HepG2 (cell line): ENCODE results near the gene SP110. TPM values are rescaled to one million over a fixed set of nuclear protein-coding genes. Genes with fewer than 3 reads are reported as not detected.

Experiments used
- ATAC-seq: fragments of 200-7000 bp; cut with Tn5 transposase; 3 replicates; pipeline ENCODE4 v1.9.1; 2020; ENCODE audit warnings: mild to moderate bottlenecking, moderate library complexity
- BruUV-seq: library from RNA; stranded (reverse); fragments of 400-500 nt; replicated peaks from 2 replicates; lab custom pipeline; 2021; lab: Mats Ljungman, UMichigan
- CTCF ChIA-PET: fragments of 300-600 bp; formaldehyde crosslinking; extraction: SDS; loops from one replicate; lab custom pipeline; 2021; ENCODE audit warnings: low total read pairs, inconsistent platforms, low intra/inter-chr PET ratio; lab: Yijun Ruan, JAX
- POLR2A ChIA-PET: fragments of 350-600 bp; sonication (Branson Sonifier 250); formaldehyde crosslinking; loops from one replicate; lab custom pipeline; 2020; ENCODE audit warnings: antibody characterized with exemption, inconsistent platforms; lab: Yijun Ruan, JAX
- DNase-seq: peaks from one replicate; pipeline ENCODE4 v3.0.0-alpha.2; 2015; ENCODE audit warnings: low spot score
- FAIRE-seq: peaks from 3 replicates; lab custom pipeline; 2011; peaks lifted over from hg19 to GRCh38; lab: Jason Lieb, UNC
- H2AFZ ChIP-seq: one replicate; pipeline ENCODE4 v1.6.1; 2011; ENCODE audit warnings: low read length, inconsistent platforms
- H3K27ac ChIP-seq: fragments of 300-600 bp; 3 replicates; pipeline ENCODE4 v1.8.0; 2011; ENCODE audit warnings: mixed run types, mild to moderate bottlenecking, mixed read lengths, low read length, inconsistent platforms; ENCODE audit not compliant: insufficient read depth; ENCODE audit errors: extremely low read length
- H3K27me3 ChIP-seq, 2 experiments: fragments of 200-600 bp in 1 of 2; 2 replicates in 1 of 2; 3 replicates in 1 of 2; pipeline versions ENCODE4 v1.6.0 to v1.8.0; 2011; ENCODE audit warnings: low read length in 2 of 2, mild to moderate bottlenecking in 2 of 2, moderate library complexity in 2 of 2, inconsistent platforms in 1 of 2; ENCODE audit not compliant: insufficient read depth in 2 of 2, control insufficient read depth in 1 of 2
- H3K36me3 ChIP-seq, 2 experiments: fragments of 200-600 bp in 1 of 2; replicated peaks in 1 of 2; 2 replicates in 1 of 2; 3 replicates in 1 of 2; pipeline versions ENCODE4 v1.5.1 to v1.8.0; 2011; ENCODE audit warnings: low read length in 2 of 2, inconsistent platforms in 1 of 2; ENCODE audit not compliant: insufficient read depth in 2 of 2, control insufficient read depth in 1 of 2
- H3K4me1 ChIP-seq: 2 replicates; pipeline ENCODE4 v1.5.1; 2012; ENCODE audit warnings: low read length, inconsistent platforms; ENCODE audit not compliant: insufficient read depth
- H3K4me2 ChIP-seq: 2 replicates; pipeline ENCODE4 v1.6.0; 2011; ENCODE audit warnings: low read depth, low read length, inconsistent platforms
- H3K4me3 ChIP-seq, 3 experiments: fragments of 200-600 bp in 1 of 3; sonication (generic), shearing (Covaris generic) in 1 of 3; replicated peaks in 1 of 3; 2 replicates each; pipeline ENCODE4 v1.5.1; 2011 to 2016; ENCODE audit warnings: low read length in 3 of 3, inconsistent platforms in 2 of 3, low read depth in 2 of 3, mild to moderate bottlenecking in 2 of 3, control low read depth in 1 of 3, mixed read lengths in 1 of 3; ENCODE audit not compliant: insufficient read depth in 1 of 3
- H3K79me2 ChIP-seq: one replicate; pipeline ENCODE4 v1.6.1; 2011; ENCODE audit warnings: low read length, inconsistent platforms; ENCODE audit not compliant: insufficient read depth
- H3K9ac ChIP-seq: 2 replicates; pipeline ENCODE4 v1.6.0; 2011; ENCODE audit warnings: mild to moderate bottlenecking, low read depth, low read length, inconsistent platforms; ENCODE audit not compliant: insufficient read depth
- H3K9me3 ChIP-seq: 2 replicates; pipeline ENCODE4 v1.5.1; 2012; ENCODE audit warnings: mild to moderate bottlenecking, low read length
- H4K20me1 ChIP-seq: 2 replicates; pipeline ENCODE4 v1.6.0; 2011; ENCODE audit warnings: inconsistent platforms, mild to moderate bottlenecking, low read length, moderate library complexity; ENCODE audit not compliant: insufficient read depth
- ARNT2 ChIP-seq: sonication (generic); formaldehyde crosslinking; IDR thresholded peaks from 2 replicates; pipeline ENCODE4 v1.8.0; 2022; ENCODE audit warnings: mild to moderate bottlenecking, low read depth, missing genetic modification reagents, moderate library complexity
- ARNTL ChIP-seq: sonication (generic); formaldehyde crosslinking; IDR thresholded peaks from 2 replicates; pipeline ENCODE4 v1.4.0; 2020; ENCODE audit warnings: mild to moderate bottlenecking, missing genetic modification reagents
- GATAD2A ChIP-seq: IDR thresholded peaks from 2 replicates; pipeline ENCODE4 v1.6.1; 2016
- NR2F2 ChIP-seq: IDR thresholded peaks from 2 replicates; pipeline ENCODE4 v1.6.1; 2012; ENCODE audit warnings: low read depth, inconsistent platforms, borderline replicate concordance
- NR2F6 ChIP-seq, 2 experiments: IDR thresholded peaks; 2 replicates each; pipeline ENCODE4 v1.6.1; 2016; ENCODE audit warnings: antibody characterized with exemption in 1 of 2, mild to moderate bottlenecking in 1 of 2
- SMARCE1 ChIP-seq: fragments of 450-650 bp; IDR thresholded peaks from 2 replicates; pipeline ENCODE4 v1.6.1; 2017; ENCODE audit warnings: borderline replicate concordance
- TAF15 ChIP-seq: fragments of 200-400 bp; formaldehyde crosslinking; IDR thresholded peaks from one replicate; pipeline ENCODE4 v1.6.1; 2018; ENCODE audit warnings: mild to moderate bottlenecking, low read depth, low read length; ENCODE audit not compliant: poor library complexity, severe bottlenecking
- TFDP2 ChIP-seq: sonication (generic); formaldehyde crosslinking; IDR thresholded peaks from 2 replicates; pipeline ENCODE4 v1.4.0; 2020; ENCODE audit warnings: missing genetic modification reagents
- ZEB1 ChIP-seq: IDR thresholded peaks from 2 replicates; pipeline ENCODE4 v1.6.1; 2012; ENCODE audit warnings: mild to moderate bottlenecking, low read depth, inconsistent platforms; ENCODE audit not compliant: insufficient replicate concordance
- ZNF30 ChIP-seq: sonication (generic); formaldehyde crosslinking; IDR thresholded peaks from 2 replicates; pipeline ENCODE4 v1.5.0; 2020; ENCODE audit warnings: mild to moderate bottlenecking, missing genetic modification reagents
- ZNF570 ChIP-seq: sonication (generic); formaldehyde crosslinking; IDR thresholded peaks from 2 replicates; pipeline ENCODE4 v1.4.0; 2020; ENCODE audit warnings: mild to moderate bottlenecking, missing genetic modification reagents, borderline replicate concordance
- ZNF703 ChIP-seq: sonication (generic); formaldehyde crosslinking; IDR thresholded peaks from 2 replicates; pipeline ENCODE4 v1.5.1; 2020; ENCODE audit warnings: missing genetic modification reagents, mild to moderate bottlenecking, moderate library complexity, borderline replicate concordance
- ZNF850 ChIP-seq: sonication (generic); formaldehyde crosslinking; conservative IDR thresholded peaks from 2 replicates; pipeline ENCODE4 v1.9.0; 2021; ENCODE audit warnings: mild to moderate bottlenecking, missing genetic modification reagents
- WGBS: methylation state at CpG from one replicate; pipeline ENCODE4 v1.1.6; 2017; ENCODE audit warnings: low lambda C conversion rate; 5-methylcytosine and 5-hydroxymethylcytosine counted together
- in situ Hi-C: cut with HindIII; loops from 2 replicates; pipeline ENCODE4 v1.10.0; 2017; ENCODE audit warnings: low pct_unique_long_range_greater_than_20kb; ENCODE audit not compliant: extremely low pct_ligation_motif_present
- intact Hi-C: fragments of 100-400 bp; cut with micrococcal nuclease; formaldehyde crosslinking; loops from one replicate; pipeline ENCODE4 v1.10.0; 2022; ENCODE audit not compliant: unreplicated experiment
- polyA plus RNA-seq, 8 experiments: library from polyadenylated mRNA; depleted of rRNA in 3 of 8; stranded (reverse) in 7 of 8; unstranded in 1 of 8; fragments of >200 nt; fragmentation: Illumina TruSeq in 4 of 8; extraction: Trizol in 4 of 8; gene quantifications; 2 replicates each; pipeline versions ENCODE4 v1.2.1 to v1.2.3, GENCODE V29; 2011 to 2016; ENCODE audit warnings: low read depth in 4 of 8, missing spikeins in 1 of 8, mixed read lengths in 1 of 8; ENCODE audit not compliant: insufficient read depth in 1 of 8
- total RNA-seq, 5 experiments: library from RNA; depleted of rRNA; stranded (reverse); fragments of >200 nt; fragmentation: Illumina TruSeq; extraction: Trizol; gene quantifications; 2 replicates each; pipeline ENCODE4 v1.2.3, GENCODE V29; 2016; ENCODE audit warnings: low read depth in 1 of 5
- TF ChIP-seq, protein P1 (sequence below): sonication (generic); formaldehyde crosslinking; IDR thresholded peaks from 2 replicates; pipeline ENCODE4 v1.4.0; 2020; ENCODE audit warnings: missing genetic modification reagents, mild to moderate bottlenecking, borderline replicate concordance
- TF ChIP-seq, protein P2 (sequence below), 2 experiments: IDR thresholded peaks; 2 replicates each; pipeline ENCODE4 v1.6.1; 2011 to 2012; ENCODE audit warnings: low read length in 2 of 2, borderline replicate concordance in 1 of 2, low read depth in 1 of 2, mild to moderate bottlenecking in 1 of 2, moderate library complexity in 1 of 2

Gene SP110
- total and polyA plus RNA-seq, 2 of the 13 experiments (the other 11 are each of a cell fraction or from before 2014, with no cell fraction given) = 7.9 to 10.4 TPM

GRCh38 chr2:230209422-230210051 lies 10.2 kb downstream of the SP110 start:
- Histone ChIP-seq H3K36me3 (peaks cover 0 to 24% of the 10 kb centered on the region in 2 experiments; a peak in 2 of 5 replicates), H3K9ac (no peak overlapping the region), H3K4me1 (no peaks in the 10 kb centered on the region), H2AFZ (no peak overlapping the region), H3K27ac (no peak overlapping the region), H3K9me3 (no peaks in the 10 kb centered on the region), H3K4me2 (no peak overlapping the region), H3K79me2 (no peaks in the 10 kb centered on the region), H3K4me3 (no peak overlapping the region), H3K27me3 (no peaks in the 10 kb centered on the region), H4K20me1 (no peaks in the 10 kb centered on the region)
- TF ChIP-seq, protein P1, sequence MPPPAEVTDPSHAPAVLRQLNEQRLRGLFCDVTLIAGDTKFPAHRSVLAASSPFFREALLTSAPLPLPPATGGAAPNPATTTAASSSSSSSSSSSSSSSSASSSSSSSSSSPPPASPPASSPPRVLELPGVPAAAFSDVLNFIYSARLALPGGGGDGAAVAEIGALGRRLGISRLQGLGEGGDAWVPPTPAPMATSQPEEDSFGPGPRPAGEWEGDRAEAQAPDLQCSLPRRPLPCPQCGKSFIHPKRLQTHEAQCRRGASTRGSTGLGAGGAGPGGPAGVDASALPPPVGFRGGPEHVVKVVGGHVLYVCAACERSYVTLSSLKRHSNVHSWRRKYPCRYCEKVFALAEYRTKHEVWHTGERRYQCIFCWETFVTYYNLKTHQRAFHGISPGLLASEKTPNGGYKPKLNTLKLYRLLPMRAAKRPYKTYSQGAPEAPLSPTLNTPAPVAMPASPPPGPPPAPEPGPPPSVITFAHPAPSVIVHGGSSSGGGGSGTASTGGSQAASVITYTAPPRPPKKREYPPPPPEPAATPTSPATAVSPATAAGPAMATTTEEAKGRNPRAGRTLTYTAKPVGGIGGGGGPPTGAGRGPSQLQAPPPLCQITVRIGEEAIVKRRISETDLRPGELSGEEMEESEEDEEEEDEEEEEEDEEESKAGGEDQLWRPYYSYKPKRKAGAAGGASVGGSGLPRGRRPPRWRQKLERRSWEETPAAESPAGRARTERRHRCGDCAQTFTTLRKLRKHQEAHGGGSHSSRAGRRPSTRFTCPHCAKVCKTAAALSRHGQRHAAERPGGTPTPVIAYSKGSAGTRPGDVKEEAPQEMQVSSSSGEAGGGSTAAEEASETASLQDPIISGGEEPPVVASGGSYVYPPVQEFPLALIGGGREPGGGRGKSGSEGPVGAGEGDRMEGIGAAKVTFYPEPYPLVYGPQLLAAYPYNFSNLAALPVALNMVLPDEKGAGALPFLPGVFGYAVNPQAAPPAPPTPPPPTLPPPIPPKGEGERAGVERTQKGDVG (CRISPR knock-in tag) = no peak
- TF ChIP-seq NR2F6 (IDR thresholded peaks at IDR 0.05) (no peak), NR2F6 (CRISPR knock-in tag; IDR thresholded peaks at IDR 0.05) (no peak), ZNF850 (CRISPR knock-in tag) (no peak), ZNF570 (CRISPR knock-in tag) (no peak), TFDP2 (CRISPR knock-in tag) (no peak), ARNTL (CRISPR knock-in tag) (no peak), ZEB1 (no peak), TAF15 (no peak), SMARCE1 (no peak), ZNF30 (CRISPR knock-in tag) (no peak), GATAD2A (CRISPR knock-in tag) (no peak), NR2F2 (no peak), ARNT2 (CRISPR knock-in tag) (no peak), ZNF703 (CRISPR knock-in tag) (no peak)
- TF ChIP-seq, protein P2, sequence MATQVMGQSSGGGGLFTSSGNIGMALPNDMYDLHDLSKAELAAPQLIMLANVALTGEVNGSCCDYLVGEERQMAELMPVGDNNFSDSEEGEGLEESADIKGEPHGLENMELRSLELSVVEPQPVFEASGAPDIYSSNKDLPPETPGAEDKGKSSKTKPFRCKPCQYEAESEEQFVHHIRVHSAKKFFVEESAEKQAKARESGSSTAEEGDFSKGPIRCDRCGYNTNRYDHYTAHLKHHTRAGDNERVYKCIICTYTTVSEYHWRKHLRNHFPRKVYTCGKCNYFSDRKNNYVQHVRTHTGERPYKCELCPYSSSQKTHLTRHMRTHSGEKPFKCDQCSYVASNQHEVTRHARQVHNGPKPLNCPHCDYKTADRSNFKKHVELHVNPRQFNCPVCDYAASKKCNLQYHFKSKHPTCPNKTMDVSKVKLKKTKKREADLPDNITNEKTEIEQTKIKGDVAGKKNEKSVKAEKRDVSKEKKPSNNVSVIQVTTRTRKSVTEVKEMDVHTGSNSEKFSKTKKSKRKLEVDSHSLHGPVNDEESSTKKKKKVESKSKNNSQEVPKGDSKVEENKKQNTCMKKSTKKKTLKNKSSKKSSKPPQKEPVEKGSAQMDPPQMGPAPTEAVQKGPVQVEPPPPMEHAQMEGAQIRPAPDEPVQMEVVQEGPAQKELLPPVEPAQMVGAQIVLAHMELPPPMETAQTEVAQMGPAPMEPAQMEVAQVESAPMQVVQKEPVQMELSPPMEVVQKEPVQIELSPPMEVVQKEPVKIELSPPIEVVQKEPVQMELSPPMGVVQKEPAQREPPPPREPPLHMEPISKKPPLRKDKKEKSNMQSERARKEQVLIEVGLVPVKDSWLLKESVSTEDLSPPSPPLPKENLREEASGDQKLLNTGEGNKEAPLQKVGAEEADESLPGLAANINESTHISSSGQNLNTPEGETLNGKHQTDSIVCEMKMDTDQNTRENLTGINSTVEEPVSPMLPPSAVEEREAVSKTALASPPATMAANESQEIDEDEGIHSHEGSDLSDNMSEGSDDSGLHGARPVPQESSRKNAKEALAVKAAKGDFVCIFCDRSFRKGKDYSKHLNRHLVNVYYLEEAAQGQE (IDR thresholded peaks at IDR 0.05; ENCODE audit: borderline replicate concordance in 1 of 2, low read depth in 1 of 2, low read length in 2 of 2) = no peak
- WGBS = 83% methylated on average over 1 of the region's 1 CpG
- in situ Hi-C loops (no loop called here), intact Hi-C loops (no loop called here)
- POLR2A ChIA-PET = no interaction called here
- CTCF ChIA-PET = no interaction called here
- ATAC-seq (no peak), DNase-seq (no peak), FAIRE-seq (no peak)
- BruUV-seq = no TSS peak
